HG03108 (cell line): Measurements from ENCODE around the gene AQP9.
"Not testable (repeated sequence)": the region's sequence is repeated elsewhere in the genome, so short reads cannot be mapped to it uniquely, and the experiment has no call there.

Source experiments
- ATAC-seq: cut with Tn5 transposase; IDR thresholded peaks from one replicate; pipeline ENCODE4 v1.9.1; 2021; ENCODE audit warnings: moderate library complexity; ENCODE audit not compliant: unreplicated experiment

Gene AQP9

GRCh38 chr15:58138106-58138505 lies at the start of gene AQP9:
Gene AQP9 (plus strand): TSS chr15:58138381. CDS start chr15:58138566, 185 bp downstream.
- no peak for ATAC-seq

GRCh38 chr15:58095415-58095814 lies 42.8 kb upstream of the AQP9 start:
- ATAC-seq, result no peak

- ATAC-seq, result no peak
Observed at GRCh38 chr15:58096529-58097084, 41.6 kb upstream of the AQP9 start.

- ATAC-seq, result no peak
Observed at GRCh38 chr15:58103482-58103881, 34.7 kb upstream of the AQP9 start.

GRCh38 chr15:58108117-58108516 lies 30.1 kb upstream of the AQP9 start:
- ATAC-seq, result no peak

- ATAC-seq, result no peak
Observed at GRCh38 chr15:58109419-58109818, 28.8 kb upstream of the AQP9 start.

GRCh38 chr15:58110999-58111717 lies 27.0 kb upstream of the AQP9 start:
- ATAC-seq, result no peak

GRCh38 chr15:58111718-58112104 lies 26.5 kb upstream of the AQP9 start:
- ATAC-seq, result no peak

- ATAC-seq, result not testable (repeated sequence)
Observed at GRCh38 chr15:58113358-58113757, 24.8 kb upstream of the AQP9 start.

GRCh38 chr15:58114388-58114787 lies 23.8 kb upstream of the AQP9 start:
- ATAC-seq, result no peak

GRCh38 chr15:58114812-58115211 lies 23.4 kb upstream of the AQP9 start:
- no peak for ATAC-seq

- ATAC-seq, result no peak
Observed at GRCh38 chr15:58115692-58116091, 22.5 kb upstream of the AQP9 start.

GRCh38 chr15:58117619-58118018 lies 20.6 kb upstream of the AQP9 start:
- no peak for ATAC-seq

GRCh38 chr15:58118272-58118671 lies 19.9 kb upstream of the AQP9 start:
- no peak for ATAC-seq

- ATAC-seq, result no peak
Observed at GRCh38 chr15:58119016-58119415, 19.2 kb upstream of the AQP9 start.

- no peak for ATAC-seq
Observed at GRCh38 chr15:58124585-58124984, 13.6 kb upstream of the AQP9 start.

GRCh38 chr15:58125333-58125732 lies 12.8 kb upstream of the AQP9 start:
- no peak for ATAC-seq

- ATAC-seq, result no peak
Observed at GRCh38 chr15:58134886-58135285, 3.3 kb upstream of the AQP9 start.

- no peak for ATAC-seq
Observed at GRCh38 chr15:58135511-58136174, 2.5 kb upstream of the AQP9 start.

- no peak for ATAC-seq
Observed at GRCh38 chr15:58136731-58137130, 1.4 kb upstream of the AQP9 start.

GRCh38 chr15:58137686-58138085 lies 495 bp upstream of the AQP9 start:
- ATAC-seq, result no peak

GRCh38 chr15:58139276-58139988 lies 1.3 kb downstream of the AQP9 start:
- no peak for ATAC-seq
